RWPE2 (cell line): Measurements from ENCODE around the gene ZACN.

Source experiments
- ATAC-seq: fragments of 200-7000 bp; cut with Tn5 transposase; 3 replicates; pipeline ENCODE4 v1.9.1; 2021; ENCODE audit warnings: low read depth
- DNase-seq: peaks from one replicate; pipeline ENCODE4 v3.0.0-alpha.2; 2020; ENCODE audit warnings: low spot score
- H3K27ac ChIP-seq: fragments of 450-650 bp; 2 replicates; pipeline ENCODE4 v1.5.1; 2017; ENCODE audit warnings: mild to moderate bottlenecking; ENCODE audit not compliant: poor library complexity, severe bottlenecking
- H3K27me3 ChIP-seq: fragments of 250-450 bp; sonication (Bioruptor Pico); 2 replicates; pipeline ENCODE4 v1.5.1; 2021; ENCODE audit warnings: mild to moderate bottlenecking, moderate library complexity; ENCODE audit not compliant: insufficient read depth, poor library complexity, severe bottlenecking
- H3K36me3 ChIP-seq: fragments of 250-450 bp; sonication (Bioruptor Pico); 2 replicates; pipeline ENCODE4 v1.5.1; 2020; ENCODE audit warnings: low read depth, mild to moderate bottlenecking, moderate library complexity
- H3K4me1 ChIP-seq: fragments of 250-450 bp; sonication (Bioruptor Pico); 2 replicates; pipeline ENCODE4 v1.5.1; 2021; ENCODE audit warnings: mild to moderate bottlenecking, moderate library complexity; ENCODE audit not compliant: insufficient read depth, poor library complexity, severe bottlenecking
- H3K4me3 ChIP-seq: fragments of 250-450 bp; sonication (Bioruptor Pico); 2 replicates; pipeline ENCODE4 v1.5.1; 2021; ENCODE audit warnings: mild to moderate bottlenecking, moderate library complexity; ENCODE audit not compliant: severe bottlenecking
- H3K9me3 ChIP-seq: fragments of 250-450 bp; sonication (Bioruptor Pico); 2 replicates; pipeline ENCODE4 v1.5.1; 2021; ENCODE audit warnings: mild to moderate bottlenecking, moderate library complexity; ENCODE audit not compliant: severe bottlenecking
- CTCF ChIP-seq: fragments of 450-650 bp; IDR thresholded peaks from one replicate; pipeline ENCODE4 v1.5.1; 2017; ENCODE audit warnings: mild to moderate bottlenecking, moderate library complexity; ENCODE audit not compliant: poor library complexity, severe bottlenecking

The ZACN gene

GRCh38 chr17:76034428-76035350 lies 44.3 kb upstream of the ZACN start:
- H3K4me3 ChIP-seq, result no peak overlapping the region
- H3K4me1 ChIP-seq, result no peaks in the 10 kb centered on the region
- H3K27me3 ChIP-seq, result no peaks in the 10 kb centered on the region
- TF ChIP-seq CTCF, result no peak
- ATAC-seq (no peak), DNase-seq (no peak)
- H3K9me3 ChIP-seq, result no peaks in the 10 kb centered on the region
- H3K27ac ChIP-seq, result no peak overlapping the region
- H3K36me3 ChIP-seq, result peaks cover 14% of the 10 kb centered on the region

GRCh38 chr17:76036497-76037261 lies 42.3 kb upstream of the ZACN start:
- Histone ChIP-seq H3K27me3 (no peaks in the 10 kb centered on the region), H3K4me1 (no peaks in the 10 kb centered on the region), H3K27ac (no peak overlapping the region), H3K4me3 (no peak overlapping the region), H3K36me3 (peaks cover 32% of the 10 kb centered on the region), H3K9me3 (no peaks in the 10 kb centered on the region)
- no peak for TF ChIP-seq CTCF
- no peak; the same call in 2 of the 3 replicates for ATAC-seq
- DNase-seq, result no peak

- H3K27me3 ChIP-seq, result no peaks in the 10 kb centered on the region
- no peaks in the 10 kb centered on the region for H3K4me1 ChIP-seq
- no peaks in the 10 kb centered on the region for H3K9me3 ChIP-seq
- H3K36me3 ChIP-seq, result peaks cover 46% of the 10 kb centered on the region
- no peak overlapping the region for H3K4me3 ChIP-seq
- no peak for TF ChIP-seq CTCF
- H3K27ac ChIP-seq, result no peak overlapping the region
- ATAC-seq (no peak), DNase-seq (no peak)
These were observed 40.9 kb upstream of the ZACN start for GRCh38 chr17:76038050-76038449.

- no peak for TF ChIP-seq CTCF
- H3K4me3 ChIP-seq, result no peak overlapping the region
- H3K4me1 ChIP-seq, result no peaks in the 10 kb centered on the region
- no peaks in the 10 kb centered on the region for H3K27me3 ChIP-seq
- H3K36me3 ChIP-seq, result peaks cover 57% of the 10 kb centered on the region
- no peak overlapping the region for H3K27ac ChIP-seq
- ATAC-seq, result no peak
- no peak for DNase-seq
- H3K9me3 ChIP-seq, result no peaks in the 10 kb centered on the region
These were observed 39.9 kb upstream of the ZACN start for GRCh38 chr17:76039121-76039520.
